ENCODE measurements around the gene ZNHIT1.

Gene ZNHIT1

GRCh38 chr7:101239191-101239950, 21.4 kb downstream of the ZNHIT1 start:
- no peak for DNase-seq (ENCODE audit: extremely low read depth, low read depth)
- no peak for TF ChIP-seq CTCF (IDR thresholded peaks at IDR 0.05; ENCODE audit: low read depth, low read length)

- no peak for DNase-seq (ENCODE audit: extremely low read depth, low read depth)
- no peak for TF ChIP-seq CTCF (IDR thresholded peaks at IDR 0.05; ENCODE audit: low read depth, low read length)
These were observed 21.9 kb downstream of the ZNHIT1 start for GRCh38 chr7:101239951-101240220.

GRCh38 chr7:101240226-101241014, 22.5 kb downstream of the ZNHIT1 start:
- no peak for TF ChIP-seq CTCF (IDR thresholded peaks at IDR 0.05; ENCODE audit: low read depth, low read length)
- DNase-seq (ENCODE audit: extremely low read depth, low read depth), result no peak

- DNase-seq (ENCODE audit: extremely low read depth, low read depth), result no peak
- TF ChIP-seq CTCF (IDR thresholded peaks at IDR 0.05; ENCODE audit: low read depth, low read length), result no peak
These were observed 23.0 kb downstream of the ZNHIT1 start for GRCh38 chr7:101241015-101241363.

- TF ChIP-seq CTCF (IDR thresholded peaks at IDR 0.05; ENCODE audit: low read depth, low read length), result no peak
- no peak for DNase-seq (ENCODE audit: extremely low read depth, low read depth)
These were observed 23.7 kb downstream of the ZNHIT1 start for GRCh38 chr7:101241443-101242349.

GRCh38 chr7:101243646-101244374, 25.8 kb downstream of the ZNHIT1 start:
- DNase-seq (ENCODE audit: extremely low read depth, low read depth), result no peak
- no peak for TF ChIP-seq CTCF (IDR thresholded peaks at IDR 0.05; ENCODE audit: low read depth, low read length)
